Mucosa of rectum (tissue), 2 donors: ENCODE measurements around the gene LNP1.
"Not testable (repeated sequence)": the region's sequence is repeated elsewhere in the genome, so short reads cannot be mapped to it uniquely, and the experiment has no call there.

Experiments used
- H3K27ac ChIP-seq, 2 donors: one replicate each; pipeline ENCODE4 v1.7.0; 2013; ENCODE audit warnings: inconsistent platforms in 2 of 2, low read depth in 2 of 2, low read length in 2 of 2
- H3K27me3 ChIP-seq, 2 donors: one replicate each; pipeline ENCODE4 v1.7.0; 2013; ENCODE audit warnings: low read length in 2 of 2; ENCODE audit not compliant: control insufficient read depth in 2 of 2, insufficient read depth in 2 of 2
- H3K36me3 ChIP-seq, 2 donors: one replicate each; pipeline ENCODE4 v1.7.0; 2013; ENCODE audit warnings: low read length in 2 of 2; ENCODE audit not compliant: control insufficient read depth in 2 of 2, insufficient read depth in 2 of 2
- H3K4me1 ChIP-seq, 2 donors: one replicate each; pipeline ENCODE4 v1.7.0; 2013; ENCODE audit warnings: low read length in 2 of 2, mild to moderate bottlenecking in 1 of 2; ENCODE audit not compliant: control insufficient read depth in 2 of 2, insufficient read depth in 2 of 2
- H3K4me3 ChIP-seq, 2 donors: one replicate each; pipeline ENCODE4 v1.7.0; 2013; ENCODE audit warnings: low read length in 2 of 2
- H3K9ac ChIP-seq, 2 donors: one replicate each; pipeline ENCODE4 v1.7.0; 2013; ENCODE audit warnings: low read length in 2 of 2, low read depth in 1 of 2, mild to moderate bottlenecking in 1 of 2
- H3K9me3 ChIP-seq, 2 donors: one replicate each; pipeline ENCODE4 v1.7.0; 2013; ENCODE audit warnings: low read length in 2 of 2; ENCODE audit not compliant: control insufficient read depth in 2 of 2
- donor health status: healthy.
- donor health status: Normal muscosa, but diverticular disease.

The LNP1 gene

GRCh38 chr3:100468676-100469075, 67.3 kb downstream of the LNP1 start:
- H3K27me3 ChIP-seq = no peaks in the 10 kb centered on the region
- H3K9ac ChIP-seq = no peak overlapping the region
- no peaks in the 10 kb centered on the region for H3K4me1 ChIP-seq
- no peaks in the 10 kb centered on the region for H3K36me3 ChIP-seq
- no peaks in the 10 kb centered on the region for H3K9me3 ChIP-seq
- H3K4me3 ChIP-seq = no peak overlapping the region
- H3K27ac ChIP-seq = no peak overlapping the region

GRCh38 chr3:100470951-100471350, 69.6 kb downstream of the LNP1 start:
- Histone ChIP-seq H3K4me1 (no peaks in the 10 kb centered on the region), H3K4me3 (no peak overlapping the region), H3K9ac (no peak overlapping the region), H3K9me3 (no peaks in the 10 kb centered on the region), H3K27ac (no peak overlapping the region), H3K36me3 (no peaks in the 10 kb centered on the region), H3K27me3 (no peaks in the 10 kb centered on the region)

- Histone ChIP-seq H3K27me3 (no peaks in the 10 kb centered on the region), H3K9ac (no peak overlapping the region), H3K36me3 (no peaks in the 10 kb centered on the region), H3K4me1 (no peaks in the 10 kb centered on the region), H3K4me3 (no peak overlapping the region), H3K9me3 (no peaks in the 10 kb centered on the region), H3K27ac (no peak overlapping the region)
Measured at GRCh38 chr3:100471444-100471843, 70.1 kb downstream of the LNP1 start.

DNA sequence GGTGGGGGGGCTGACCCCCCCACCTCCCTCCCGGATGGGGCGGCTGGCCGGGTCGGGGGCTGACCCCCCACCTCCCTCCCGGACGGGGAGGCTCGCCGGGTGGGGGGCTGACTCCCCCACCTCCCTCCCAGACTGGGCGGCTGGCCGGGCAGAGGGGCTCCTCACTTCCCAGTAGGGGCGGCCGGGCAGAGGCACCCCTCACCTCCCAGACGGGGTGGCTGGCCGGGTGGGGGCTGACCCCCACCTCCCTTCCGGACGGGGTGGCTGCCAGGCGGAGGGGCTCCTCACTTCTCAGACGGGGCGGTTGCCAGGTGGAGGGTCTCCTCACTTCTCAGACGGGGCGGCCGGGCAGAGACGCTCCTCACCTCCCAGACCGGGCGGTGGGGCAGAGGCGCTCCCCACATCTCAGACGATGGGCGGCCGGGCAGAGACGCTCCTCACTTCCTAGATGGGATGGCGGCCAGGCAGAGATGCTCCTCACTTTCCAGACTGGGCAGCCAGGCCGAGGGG, 76.6 kb downstream of the LNP1 start:
- not testable (repeated sequence) for H3K27ac ChIP-seq, H3K27me3 ChIP-seq, H3K9me3 ChIP-seq, H3K4me1 ChIP-seq, H3K4me3 ChIP-seq, H3K9ac ChIP-seq, H3K36me3 ChIP-seq

GRCh38 chr3:100478521-100478920, 77.2 kb downstream of the LNP1 start:
- H3K4me1 ChIP-seq, H3K4me3 ChIP-seq, H3K9ac ChIP-seq, H3K9me3 ChIP-seq, H3K27ac ChIP-seq, H3K36me3 ChIP-seq, H3K27me3 ChIP-seq: not testable (repeated sequence)

- H3K27ac ChIP-seq = no peak overlapping the region
- H3K9ac ChIP-seq = no peak overlapping the region
- H3K36me3 ChIP-seq = no peaks in the 10 kb centered on the region
- H3K4me1 ChIP-seq = no peaks in the 10 kb centered on the region
- H3K4me3 ChIP-seq = no peak overlapping the region
- H3K27me3 ChIP-seq = no peaks in the 10 kb centered on the region
- H3K9me3 ChIP-seq = no peaks in the 10 kb centered on the region
Measured at GRCh38 chr3:100480081-100480480, 78.7 kb downstream of the LNP1 start.

GRCh38 chr3:100482176-100482575, 80.8 kb downstream of the LNP1 start:
- Histone ChIP-seq H3K9ac (no peak overlapping the region), H3K27me3 (no peaks in the 10 kb centered on the region), H3K9me3 (no peaks in the 10 kb centered on the region), H3K27ac (no peak overlapping the region), H3K4me1 (no peaks in the 10 kb centered on the region), H3K4me3 (no peak overlapping the region), H3K36me3 (no peaks in the 10 kb centered on the region)

- Histone ChIP-seq H3K27ac (no peak overlapping the region), H3K9me3 (no peaks in the 10 kb centered on the region), H3K4me1 (no peaks in the 10 kb centered on the region), H3K9ac (no peak overlapping the region), H3K36me3 (no peaks in the 10 kb centered on the region), H3K4me3 (no peak overlapping the region), H3K27me3 (no peaks in the 10 kb centered on the region)
Measured at GRCh38 chr3:100483529-100483928, 82.2 kb downstream of the LNP1 start.

DNA sequence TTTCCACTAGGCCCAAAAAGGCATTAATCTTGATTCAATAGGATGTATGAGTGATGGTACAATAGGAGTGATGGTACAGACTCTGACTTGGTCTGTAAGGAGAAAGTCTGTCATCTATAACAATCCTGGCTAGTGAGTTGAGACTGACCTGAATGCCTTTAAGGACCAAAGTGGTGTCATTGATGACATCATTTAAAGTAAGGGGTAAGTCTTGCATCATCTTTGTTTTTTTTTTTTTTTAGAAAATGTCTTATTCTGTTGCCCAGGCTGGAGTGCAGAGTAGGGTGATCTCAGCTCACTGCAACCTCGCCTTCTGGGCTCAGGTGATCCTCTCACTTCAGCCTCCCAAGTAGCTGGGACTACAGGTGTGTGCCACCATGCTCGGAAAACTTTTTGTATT, 85.5 kb downstream of the LNP1 start:
- H3K27ac ChIP-seq = no peak overlapping the region
- H3K4me1 ChIP-seq = no peaks in the 10 kb centered on the region
- no peaks in the 10 kb centered on the region for H3K9me3 ChIP-seq
- H3K9ac ChIP-seq = no peak overlapping the region
- no peaks in the 10 kb centered on the region for H3K36me3 ChIP-seq
- no peak overlapping the region for H3K4me3 ChIP-seq
- peaks cover 0 to 2% of the 10 kb centered on the region in 2 donors for H3K27me3 ChIP-seq

- H3K27ac ChIP-seq = no peak overlapping the region
- no peak overlapping the region for H3K4me3 ChIP-seq
- no peaks in the 10 kb centered on the region for H3K4me1 ChIP-seq
- H3K36me3 ChIP-seq = no peaks in the 10 kb centered on the region
- no peak overlapping the region for H3K9ac ChIP-seq
- peaks cover 0 to 4% of the 10 kb centered on the region in 2 donors for H3K27me3 ChIP-seq
- no peaks in the 10 kb centered on the region for H3K9me3 ChIP-seq
Measured at GRCh38 chr3:100489118-100489517, 87.8 kb downstream of the LNP1 start.
